Activated CD8-positive, alpha-beta memory T cell treated with anti-CD3 and anti-CD28 coated beads for 36 hours (primary cell): ENCODE data around the gene GC. TPM values are rescaled to one million over a fixed set of nuclear protein-coding genes. Genes with fewer than 3 reads are reported as not detected.
"Not testable (repeated sequence)": the region's sequence is repeated elsewhere in the genome, so short reads cannot be mapped to it uniquely, and the experiment has no call there.

Source experiments
- CTCF ChIA-PET: fragments of 350-600 bp; sonication (Branson Sonifier 250); formaldehyde crosslinking; loops from one replicate; lab custom pipeline; 2021; ENCODE audit warnings: antibody characterized with exemption; lab: Charles Lee
- POLR2A ChIA-PET: fragments of 350-600 bp; sonication (Branson Sonifier 250); formaldehyde crosslinking; loops from one replicate; lab custom pipeline; 2021; ENCODE audit warnings: antibody characterized with exemption; lab: Charles Lee
- total RNA-seq, 2 experiments: library from RNA; stranded (reverse); gene quantifications; one replicate each; pipeline ENCODE4 v1.2.3, GENCODE V29; 2021

Gene GC
- total RNA-seq, 2 experiments from 2014 or later, result not detected

- ChIA-PET POLR2A (no interaction called here), CTCF (no interaction called here)
Measured at GRCh38 chr4:71771613-71772012, 12.3 kb downstream of the GC start.

- CTCF ChIA-PET, result no interaction called here
Measured at GRCh38 chr4:71769434-71769833, 14.4 kb downstream of the GC start.

GRCh38 chr4:71768123-71768522 lies 15.8 kb downstream of the GC start:
- POLR2A ChIA-PET, result no interaction called here
- CTCF ChIA-PET, result no interaction called here

More at GRCh38 chr4:71769434-71769833, 14.4 kb downstream of the GC start:
- POLR2A ChIA-PET, result interaction anchor here (0.5 kb wide), 1 partner anchor 921 kb away, joined by 3 read pairs; no protein-coding TSS in a partner anchor

- ChIA-PET CTCF (no interaction called here), POLR2A (no interaction called here)
Measured at GRCh38 chr4:71765821-71766383, 18.0 kb downstream of the GC start.

DNA sequence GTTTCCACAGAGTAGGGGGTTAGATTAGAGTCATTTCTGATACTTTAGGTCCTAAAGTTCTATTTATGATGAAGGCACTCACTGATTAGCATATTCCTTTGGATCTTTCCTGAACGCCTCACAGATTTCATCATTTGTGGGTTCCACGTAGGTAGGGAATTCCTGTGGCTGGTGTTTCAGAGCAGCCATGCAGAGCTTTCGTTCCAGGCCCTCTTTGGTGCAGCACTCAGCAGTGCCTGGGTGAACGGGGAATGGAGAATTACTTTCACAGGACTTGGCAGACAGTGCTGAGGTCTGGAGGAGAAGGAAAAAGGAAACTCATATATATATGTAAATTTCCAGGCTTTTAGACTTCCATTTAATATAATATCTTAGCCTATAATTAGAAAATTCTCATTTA lies 18.5 kb downstream of the GC start:
- POLR2A ChIA-PET, result no interaction called here
- CTCF ChIA-PET, result no interaction called here

- POLR2A ChIA-PET, result interaction anchor here (0.6 kb wide), 1 partner anchor 1007 kb away, joined by 3 read pairs; no protein-coding TSS in a partner anchor
Measured at GRCh38 chr4:71752383-71753042, 31.4 kb downstream of the GC start.

DNA sequence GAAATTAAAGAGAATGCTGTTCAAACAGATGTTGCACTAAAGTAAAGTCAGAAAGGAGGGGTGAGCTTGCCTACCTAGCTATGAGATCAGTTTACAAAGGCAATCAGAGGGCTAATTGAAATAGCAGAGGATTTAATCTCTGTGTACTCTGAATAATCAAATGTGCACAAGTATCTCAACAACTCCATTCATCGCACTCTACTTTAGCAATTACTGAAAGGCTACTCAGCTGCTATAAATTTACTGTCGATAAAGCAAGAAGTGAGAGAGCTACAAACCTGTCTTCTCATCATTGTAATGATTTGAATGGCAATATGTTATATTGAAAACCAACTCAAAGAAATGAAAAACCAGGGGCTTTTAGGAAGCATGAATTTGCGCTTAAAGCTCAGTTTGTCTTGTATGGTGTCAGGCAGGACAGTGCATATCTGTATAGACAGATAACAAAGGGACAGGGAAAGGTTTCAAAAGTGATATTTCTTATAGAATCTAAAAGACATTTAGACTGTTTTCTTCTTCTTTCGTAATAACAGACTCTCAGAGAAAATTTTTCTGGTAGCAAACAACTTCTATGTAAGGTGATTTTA lies 34.8 kb downstream of the GC start:
- ChIA-PET CTCF (no interaction called here), POLR2A (no interaction called here)

More at GRCh38 chr4:71752383-71753042, 31.4 kb downstream of the GC start:
- CTCF ChIA-PET, result no interaction called here

DNA sequence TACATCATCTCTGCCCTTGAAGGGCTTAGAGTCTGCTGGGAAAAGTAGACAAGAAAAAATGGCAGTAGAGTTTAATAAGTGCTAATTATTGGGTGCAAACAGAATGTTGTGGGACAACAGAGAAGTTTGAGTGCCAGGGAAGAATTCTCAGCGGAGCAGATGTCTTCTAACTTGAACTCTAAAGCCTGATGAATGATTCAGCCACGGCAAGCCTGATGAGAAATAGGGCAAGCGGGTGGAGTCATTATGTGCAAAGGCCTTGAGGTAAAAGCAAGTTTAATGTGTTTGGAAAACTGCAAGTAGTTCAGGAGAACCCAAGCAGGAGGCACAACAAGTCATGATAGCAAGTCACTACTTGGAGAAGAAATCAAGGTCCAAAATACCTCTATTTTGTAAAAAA lies 37.5 kb downstream of the GC start:
- POLR2A ChIA-PET, result no interaction called here
- CTCF ChIA-PET, result no interaction called here

GRCh38 chr4:71738782-71739181 lies 45.1 kb downstream of the GC start:
- POLR2A ChIA-PET, CTCF ChIA-PET: not testable (repeated sequence)

DNA sequence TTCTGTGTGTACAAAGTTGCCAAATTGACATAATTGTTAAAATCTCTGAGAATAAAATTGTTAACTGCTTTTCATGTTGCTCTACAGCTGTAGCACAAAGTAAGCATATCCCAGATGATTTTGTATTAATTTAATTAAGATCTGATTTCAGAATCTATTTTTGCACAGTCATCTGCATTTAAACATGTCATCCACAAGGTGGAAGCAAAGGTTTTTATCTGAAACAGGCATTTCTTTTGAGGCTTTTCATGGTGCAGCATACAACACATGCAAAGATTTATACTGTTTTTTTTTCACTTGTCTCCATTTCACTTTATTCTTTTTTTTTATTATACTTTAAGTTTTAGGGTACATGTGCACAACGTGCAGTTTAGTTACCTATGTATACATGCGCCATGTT lies 51.2 kb downstream of the GC start:
- POLR2A ChIA-PET, result no interaction called here
- CTCF ChIA-PET, result no interaction called here

DNA sequence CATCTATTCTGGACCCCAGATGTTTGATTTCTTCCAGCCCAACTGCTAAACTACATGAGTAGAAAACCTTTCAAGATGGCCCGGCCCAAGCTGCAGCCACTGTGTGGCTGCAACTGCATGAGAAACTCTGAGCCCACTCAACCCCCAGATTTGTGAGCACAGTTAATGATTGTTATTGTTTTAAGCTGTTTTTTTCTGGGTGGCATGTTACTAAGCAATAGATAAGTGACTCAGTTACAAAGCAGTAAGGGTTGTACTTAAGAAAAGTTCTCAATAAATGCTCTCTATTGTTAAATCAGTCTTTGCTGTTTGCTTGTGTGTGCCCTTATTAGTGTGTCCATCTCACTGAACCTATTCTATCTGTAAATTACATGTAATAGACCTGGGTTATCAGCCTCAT lies 51.8 kb downstream of the GC start:
- ChIA-PET POLR2A (no interaction called here), CTCF (no interaction called here)

DNA sequence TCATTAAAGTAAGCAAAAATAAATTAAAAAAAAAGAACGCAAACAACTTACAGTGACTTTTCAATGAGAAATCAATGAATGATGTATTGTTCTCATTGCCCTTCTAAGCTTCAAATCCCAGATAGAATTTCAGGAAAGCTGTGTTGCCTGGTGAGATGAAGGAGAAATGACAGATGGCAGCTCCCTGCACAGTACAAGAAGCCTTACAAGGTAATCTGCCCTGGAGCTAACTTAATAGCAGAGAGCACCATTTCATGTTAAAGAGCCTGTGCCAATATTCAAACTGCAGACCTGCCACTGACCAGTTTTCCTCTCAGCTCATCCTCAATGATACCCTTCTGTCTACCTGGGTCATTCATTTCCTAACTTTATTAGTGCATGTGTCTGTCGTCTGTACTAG lies 54.0 kb downstream of the GC start:
- ChIA-PET POLR2A (no interaction called here), CTCF (no interaction called here)

DNA sequence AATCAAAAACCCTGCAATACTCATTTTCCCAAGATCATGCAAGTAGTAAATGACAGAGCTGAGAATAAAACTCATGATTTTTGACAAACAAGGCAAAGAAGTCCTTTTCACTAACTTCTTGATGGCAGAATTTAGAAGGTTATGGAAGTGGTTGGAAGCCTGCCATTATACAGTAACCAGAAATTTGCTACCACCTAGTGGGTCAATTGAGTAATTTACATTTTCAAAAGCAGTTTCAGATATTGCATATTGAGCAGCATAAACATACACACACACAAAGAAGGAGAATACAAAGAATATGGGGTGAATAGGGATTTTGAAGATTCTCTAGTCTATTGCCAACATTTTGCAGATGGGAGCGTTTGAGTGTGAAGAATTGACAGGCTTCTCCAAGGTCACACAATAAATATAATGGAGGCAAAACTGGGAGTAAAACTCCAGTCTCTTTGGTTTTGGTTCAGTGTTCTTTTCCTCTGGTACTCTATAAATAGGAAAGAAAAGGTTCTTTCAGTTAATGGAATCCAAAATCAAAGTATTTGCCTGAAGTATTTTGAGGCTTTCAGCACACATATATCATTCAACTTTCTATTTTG lies 70.2 kb downstream of the GC start:
- ChIA-PET POLR2A (no interaction called here), CTCF (no interaction called here)

- POLR2A ChIA-PET, result no interaction called here
- CTCF ChIA-PET, result no interaction called here
Measured at GRCh38 chr4:71711985-71712348, 71.9 kb downstream of the GC start.

- POLR2A ChIA-PET, result no interaction called here
- CTCF ChIA-PET, result no interaction called here
Measured at GRCh38 chr4:71711044-71711984, 72.6 kb downstream of the GC start.

DNA sequence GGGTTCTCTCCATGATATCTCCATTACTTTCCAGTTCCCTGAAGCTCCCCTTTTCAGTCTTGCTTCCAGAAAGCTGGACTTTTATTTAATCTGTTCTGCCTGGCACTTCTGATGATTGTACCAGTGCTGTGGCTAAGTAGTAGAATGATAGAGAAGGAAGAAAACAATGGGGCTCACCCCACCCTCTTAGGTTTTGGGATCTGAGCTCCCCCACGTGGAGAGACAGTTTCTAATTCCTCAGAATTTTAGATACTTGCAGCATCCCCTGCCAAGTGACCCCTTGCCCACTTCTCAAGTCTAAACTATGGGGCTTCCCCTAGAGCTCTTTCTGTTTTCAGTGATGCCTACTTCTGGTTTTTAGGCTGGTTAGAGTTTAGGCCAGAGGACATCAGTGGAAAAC lies 73.9 kb downstream of the GC start:
- CTCF ChIA-PET, result no interaction called here

GRCh38 chr4:71698141-71698540 lies 85.7 kb downstream of the GC start:
- POLR2A ChIA-PET, result no interaction called here
- CTCF ChIA-PET, result no interaction called here

More for the DNA sequence above, 73.9 kb downstream of the GC start:
- POLR2A ChIA-PET, result no interaction called here

GRCh38 chr4:71697031-71697430 lies 86.8 kb downstream of the GC start:
- ChIA-PET CTCF (no interaction called here), POLR2A (no interaction called here)

DNA sequence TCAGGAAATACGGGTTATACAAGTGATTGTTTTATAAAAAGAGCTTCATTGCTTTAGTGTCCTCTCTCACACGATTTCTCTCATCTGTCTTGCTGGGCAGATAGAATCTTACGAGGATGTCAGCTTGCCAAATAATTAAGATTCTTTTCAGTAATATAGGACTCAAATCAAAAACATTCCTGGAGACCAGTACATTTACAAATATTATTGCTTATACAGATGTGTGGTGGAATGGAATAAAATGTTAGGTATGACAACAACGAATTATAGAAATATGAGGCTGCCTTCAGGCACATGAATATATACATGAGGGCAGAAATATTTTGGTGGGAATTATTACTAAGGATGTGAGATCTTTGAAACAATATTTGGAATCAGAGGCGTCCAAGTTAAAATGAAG lies 88.9 kb downstream of the GC start:
- CTCF ChIA-PET, result no interaction called here
- POLR2A ChIA-PET, result no interaction called here

DNA sequence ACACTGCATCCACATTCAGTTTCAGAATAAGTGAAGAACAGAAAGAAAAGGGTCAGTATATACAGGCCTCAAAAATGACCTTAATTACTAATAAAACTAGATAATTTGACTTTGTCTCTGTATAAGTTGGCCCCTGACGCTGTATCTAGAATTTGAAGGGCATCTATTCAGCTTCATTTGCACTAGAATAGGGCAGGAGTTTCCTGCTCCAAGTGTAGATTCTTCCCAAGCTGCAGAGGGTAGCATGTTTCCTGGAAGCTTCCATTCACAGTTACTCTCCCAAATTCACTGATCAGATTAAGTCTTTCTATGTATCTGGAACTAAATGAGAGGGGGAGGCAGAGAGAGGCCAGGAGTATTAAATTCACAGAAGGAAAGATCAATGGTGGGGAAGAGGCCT lies 90.9 kb downstream of the GC start:
- ChIA-PET CTCF (interaction anchor here (0.6 kb wide), 1 partner anchor 1278 kb away, joined by 3 read pairs; no protein-coding TSS in a partner anchor), POLR2A (no interaction called here)
